SK-N-SH (cell line): ENCODE data around the gene MAPRE2.
A peak's percentile ranks its signal among the peaks of the same experiment; 100 is the strongest.

Source experiments
- CHD2 ChIP-seq: fragments of 150-350 bp; IDR thresholded peaks from 2 replicates; pipeline ENCODE4 v1.6.1; 2018; ENCODE audit warnings: low read length; ENCODE audit not compliant: partially characterized antibody
- CTCF ChIP-seq: fragments of 200-600 bp; sonication (generic); IDR thresholded peaks from 2 replicates; pipeline ENCODE4 v1.6.1; 2017; ENCODE audit warnings: antibody characterized with exemption, mild to moderate bottlenecking, moderate library complexity
- FOSL2 ChIP-seq: IDR thresholded peaks from 2 replicates; pipeline ENCODE4 v1.4.0; 2012; ENCODE audit warnings: low read depth, mild to moderate bottlenecking, moderate library complexity, borderline replicate concordance
- GABPA ChIP-seq: IDR thresholded peaks from 2 replicates; pipeline ENCODE4 v1.4.0; 2012; ENCODE audit warnings: low read depth, mild to moderate bottlenecking
- NRF1 ChIP-seq: IDR thresholded peaks from 2 replicates; pipeline ENCODE4 v1.6.1; 2012; ENCODE audit warnings: low read depth, mild to moderate bottlenecking, low read length
- POLR2AphosphoS5 ChIP-seq: IDR thresholded peaks from 2 replicates; pipeline ENCODE4 v1.6.1; 2012; ENCODE audit warnings: low read depth, low read length
- RCOR1 ChIP-seq: fragments of 150-350 bp; IDR thresholded peaks from 2 replicates; pipeline ENCODE4 v1.6.1; 2017; ENCODE audit warnings: antibody characterized with exemption, low read length
- RFX5 ChIP-seq: IDR thresholded peaks from 2 replicates; pipeline ENCODE4 v1.6.1; 2012; ENCODE audit warnings: mild to moderate bottlenecking, improper control_type of control experiment, low read length
- TF ChIP-seq, protein P1 (sequence below): IDR thresholded peaks from 2 replicates; pipeline ENCODE4 v1.4.0; 2012; ENCODE audit warnings: low read depth

- TF ChIP-seq CTCF: peak; percentile 84
- TF ChIP-seq POLR2AphosphoS5: no peak
- no peak for TF ChIP-seq RFX5
- TF ChIP-seq FOSL2: no peak
- TF ChIP-seq NRF1: no peak
- TF ChIP-seq, protein P1, sequence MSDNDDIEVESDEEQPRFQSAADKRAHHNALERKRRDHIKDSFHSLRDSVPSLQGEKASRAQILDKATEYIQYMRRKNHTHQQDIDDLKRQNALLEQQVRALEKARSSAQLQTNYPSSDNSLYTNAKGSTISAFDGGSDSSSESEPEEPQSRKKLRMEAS: no peak
- TF ChIP-seq RCOR1: no peak
- TF ChIP-seq GABPA: no peak
- no peak for TF ChIP-seq CHD2
Measured at GRCh38 chr18:35143622-35144596, 102.7 kb downstream of the MAPRE2 start.
